Esophagus squamous epithelium (tissue), 4 donors: ENCODE results near the gene TMEM185B.

Experiments
- CTCF ChIP-seq, 6 experiments: fragments of 450-650 bp in 4 of 6; fragments of 200-600 bp in 2 of 6; sonication (generic) in 2 of 6; IDR thresholded peaks; one replicate each; pipeline ENCODE4 v1.5.1; 2016 to 2019; ENCODE audit warnings: antibody characterized with exemption in 6 of 6, mild to moderate bottlenecking in 4 of 6, moderate library complexity in 4 of 6
- POLR2A ChIP-seq, 4 donors: fragments of 450-650 bp; IDR thresholded peaks; one replicate each; pipeline ENCODE4 v1.6.1; 2017; ENCODE audit warnings: antibody characterized with exemption in 4 of 4, mild to moderate bottlenecking in 4 of 4, moderate library complexity in 3 of 4

GRCh38 chr2:120262761-120263428 is 39.7 kb upstream of the TMEM185B start:
- TF ChIP-seq CTCF (IDR thresholded peaks at IDR 0.05): no peak
- TF ChIP-seq POLR2A (IDR thresholded peaks at IDR 0.05): no peak
